IPS-18c (cell line): ENCODE results near the gene SPAG9.
"Not testable (repeated sequence)": the region's sequence is repeated elsewhere in the genome, so short reads cannot be mapped to it uniquely, and the experiment has no call there.

Source experiments
- H3K4me3 ChIP-seq: 2 replicates; pipeline ENCODE4 v1.7.0; 2013; ENCODE audit warnings: low read depth, mild to moderate bottlenecking, low read length, moderate library complexity; ENCODE audit not compliant: insufficient read depth
- H3K9me3 ChIP-seq: one replicate; pipeline ENCODE4 v1.6.1; 2013; ENCODE audit warnings: mild to moderate bottlenecking, low read length, moderate library complexity; ENCODE audit not compliant: control insufficient read depth, insufficient read depth

The SPAG9 gene

GRCh38 chr17:50944054-50944901 lies 176.4 kb downstream of the SPAG9 start:
- Histone ChIP-seq H3K4me3 (peak overlapping the region; percentile 11), H3K9me3 (no peaks in the 10 kb centered on the region)

- Histone ChIP-seq H3K9me3 (no peaks in the 10 kb centered on the region), H3K4me3 (no peak overlapping the region)
Measured at GRCh38 chr17:50943575-50943933, 177.1 kb downstream of the SPAG9 start.

- H3K4me3 ChIP-seq, H3K9me3 ChIP-seq: not testable (repeated sequence)
Measured at GRCh38 chr17:50941676-50942048, 179.0 kb downstream of the SPAG9 start.

GRCh38 chr17:50939795-50940684 lies 180.6 kb downstream of the SPAG9 start:
- Histone ChIP-seq H3K4me3 (no peak overlapping the region), H3K9me3 (no peaks in the 10 kb centered on the region)

GRCh38 chr17:50939542-50939794 lies 181.2 kb downstream of the SPAG9 start:
- no peak overlapping the region for H3K4me3 ChIP-seq

GRCh38 chr17:50938821-50939541 lies 181.7 kb downstream of the SPAG9 start:
- Histone ChIP-seq H3K9me3 (no peaks in the 10 kb centered on the region), H3K4me3 (no peak overlapping the region)

More at GRCh38 chr17:50939542-50939794, 181.2 kb downstream of the SPAG9 start:
- no peaks in the 10 kb centered on the region for H3K9me3 ChIP-seq

GRCh38 chr17:50935996-50936266 lies 184.7 kb downstream of the SPAG9 start:
- Histone ChIP-seq H3K9me3 (no peaks in the 10 kb centered on the region), H3K4me3 (no peak overlapping the region)

- no peak overlapping the region for H3K4me3 ChIP-seq
- no peaks in the 10 kb centered on the region for H3K9me3 ChIP-seq
Measured at GRCh38 chr17:50935221-50935995, 185.3 kb downstream of the SPAG9 start.

- H3K4me3 ChIP-seq, result no peak overlapping the region
- H3K9me3 ChIP-seq, result no peaks in the 10 kb centered on the region
Measured at GRCh38 chr17:50934672-50935220, 185.9 kb downstream of the SPAG9 start.

- H3K9me3 ChIP-seq, result no peaks in the 10 kb centered on the region
- H3K4me3 ChIP-seq, result no peak overlapping the region
Measured at GRCh38 chr17:50934161-50934560, 186.5 kb downstream of the SPAG9 start.

- Histone ChIP-seq H3K4me3 (peak overlapping the region; percentile 43), H3K9me3 (no peaks in the 10 kb centered on the region)
Measured at GRCh38 chr17:50931144-50931908, 189.3 kb downstream of the SPAG9 start.

GRCh38 chr17:50928646-50929045 lies 192.0 kb downstream of the SPAG9 start:
- H3K4me3 ChIP-seq, result no peak overlapping the region

GRCh38 chr17:50927287-50927686 lies 193.4 kb downstream of the SPAG9 start:
- Histone ChIP-seq H3K9me3 (no peaks in the 10 kb centered on the region), H3K4me3 (no peak overlapping the region)

More at GRCh38 chr17:50928646-50929045, 192.0 kb downstream of the SPAG9 start:
- no peaks in the 10 kb centered on the region for H3K9me3 ChIP-seq

- H3K9me3 ChIP-seq, result no peaks in the 10 kb centered on the region
- no peak overlapping the region for H3K4me3 ChIP-seq
Measured at GRCh38 chr17:50926523-50926922, 194.1 kb downstream of the SPAG9 start.

GRCh38 chr17:50925296-50925891 lies 195.3 kb downstream of the SPAG9 start:
- Histone ChIP-seq H3K9me3 (no peaks in the 10 kb centered on the region), H3K4me3 (no peak overlapping the region)

GRCh38 chr17:50924800-50925199 lies 195.9 kb downstream of the SPAG9 start:
- no peak overlapping the region for H3K4me3 ChIP-seq
- H3K9me3 ChIP-seq, result no peaks in the 10 kb centered on the region
